ENCODE data around the gene UMODL1. TPM values are rescaled to one million over a fixed set of nuclear protein-coding genes. Genes with fewer than 3 reads are reported as not detected.
A peak's percentile ranks its signal among the peaks of the same experiment; 100 is the strongest.

The UMODL1 gene
- total and polyA plus RNA-seq, 2 of the 13 experiments (the other 11 are each of a cell fraction or from before 2014, with no cell fraction given): not detected

DNA sequence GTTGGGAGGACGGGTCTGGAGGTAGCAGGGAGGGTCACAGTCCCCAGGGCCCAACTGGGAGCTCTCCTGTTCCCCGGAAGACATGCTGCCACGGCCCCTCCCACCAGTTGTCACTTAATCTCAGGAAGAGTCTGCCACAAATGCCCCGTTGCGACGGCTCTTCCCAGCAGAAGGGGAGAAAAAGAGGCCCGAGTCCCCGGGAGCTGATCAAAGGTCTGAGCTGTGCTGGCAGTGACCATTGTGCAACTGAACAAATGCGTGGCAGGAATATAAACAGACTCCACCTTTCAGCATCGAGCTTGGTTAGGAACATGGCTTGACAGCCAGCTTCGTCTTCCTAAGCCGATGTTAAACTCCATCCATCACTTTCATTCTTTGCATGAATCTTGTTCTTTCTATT lies 33.2 kb upstream of the UMODL1 start (continued):
- TF ChIP-seq, protein P1, sequence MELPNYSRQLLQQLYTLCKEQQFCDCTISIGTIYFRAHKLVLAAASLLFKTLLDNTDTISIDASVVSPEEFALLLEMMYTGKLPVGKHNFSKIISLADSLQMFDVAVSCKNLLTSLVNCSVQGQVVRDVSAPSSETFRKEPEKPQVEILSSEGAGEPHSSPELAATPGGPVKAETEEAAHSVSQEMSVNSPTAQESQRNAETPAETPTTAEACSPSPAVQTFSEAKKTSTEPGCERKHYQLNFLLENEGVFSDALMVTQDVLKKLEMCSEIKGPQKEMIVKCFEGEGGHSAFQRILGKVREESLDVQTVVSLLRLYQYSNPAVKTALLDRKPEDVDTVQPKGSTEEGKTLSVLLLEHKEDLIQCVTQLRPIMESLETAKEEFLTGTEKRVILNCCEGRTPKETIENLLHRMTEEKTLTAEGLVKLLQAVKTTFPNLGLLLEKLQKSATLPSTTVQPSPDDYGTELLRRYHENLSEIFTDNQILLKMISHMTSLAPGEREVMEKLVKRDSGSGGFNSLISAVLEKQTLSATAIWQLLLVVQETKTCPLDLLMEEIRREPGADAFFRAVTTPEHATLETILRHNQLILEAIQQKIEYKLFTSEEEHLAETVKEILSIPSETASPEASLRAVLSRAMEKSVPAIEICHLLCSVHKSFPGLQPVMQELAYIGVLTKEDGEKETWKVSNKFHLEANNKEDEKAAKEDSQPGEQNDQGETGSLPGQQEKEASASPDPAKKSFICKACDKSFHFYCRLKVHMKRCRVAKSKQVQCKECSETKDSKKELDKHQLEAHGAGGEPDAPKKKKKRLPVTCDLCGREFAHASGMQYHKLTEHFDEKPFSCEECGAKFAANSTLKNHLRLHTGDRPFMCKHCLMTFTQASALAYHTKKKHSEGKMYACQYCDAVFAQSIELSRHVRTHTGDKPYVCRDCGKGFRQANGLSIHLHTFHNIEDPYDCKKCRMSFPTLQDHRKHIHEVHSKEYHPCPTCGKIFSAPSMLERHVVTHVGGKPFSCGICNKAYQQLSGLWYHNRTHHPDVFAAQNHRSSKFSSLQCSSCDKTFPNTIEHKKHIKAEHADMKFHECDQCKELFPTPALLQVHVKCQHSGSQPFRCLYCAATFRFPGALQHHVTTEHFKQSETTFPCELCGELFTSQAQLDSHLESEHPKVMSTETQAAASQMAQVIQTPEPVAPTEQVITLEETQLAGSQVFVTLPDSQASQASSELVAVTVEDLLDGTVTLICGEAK (IDR thresholded peaks at IDR 0.05): no peak
- TF ChIP-seq, protein P1 (CRISPR knock-in tag; IDR thresholded peaks at IDR 0.05): no peak
- TF ChIP-seq NFATC3 (CRISPR knock-in tag; IDR thresholded peaks at IDR 0.05) (no peak), REXO4 (CRISPR knock-in tag; IDR thresholded peaks at IDR 0.05; ENCODE audit: borderline replicate concordance) (no peak), RXRB (CRISPR knock-in tag; IDR thresholded peaks at IDR 0.05; ENCODE audit: borderline replicate concordance) (peak; percentile 31; the same call in 1 of the 2 replicates), GFI1 (CRISPR knock-in tag; IDR thresholded peaks at IDR 0.05; ENCODE audit: borderline replicate concordance) (no peak), ZNF839 (CRISPR knock-in tag; IDR thresholded peaks at IDR 0.05; ENCODE audit: borderline replicate concordance) (no peak), ZNF317 (CRISPR knock-in tag; IDR thresholded peaks at IDR 0.05) (no peak), ZMYM4 (CRISPR knock-in tag; IDR thresholded peaks at IDR 0.05) (peak; percentile 36; the same call in 1 of the 2 replicates), SNAPC2 (CRISPR knock-in tag; IDR thresholded peaks at IDR 0.05) (no peak), ATAD3A (CRISPR knock-in tag; IDR thresholded peaks at IDR 0.05) (no peak), ZNF570 (CRISPR knock-in tag; IDR thresholded peaks at IDR 0.05; ENCODE audit: borderline replicate concordance) (no peak), ZFP37 (CRISPR knock-in tag; IDR thresholded peaks at IDR 0.05; ENCODE audit: borderline replicate concordance) (no peak), ZSCAN22 (CRISPR knock-in tag; IDR thresholded peaks at IDR 0.05) (no peak), IRX3 (CRISPR knock-in tag; IDR thresholded peaks at IDR 0.05; ENCODE audit: borderline replicate concordance, low read depth) (no peak), ZKSCAN8 (CRISPR knock-in tag; IDR thresholded peaks at IDR 0.05; ENCODE audit: borderline replicate concordance) (no peak), FIP1L1 (IDR thresholded peaks at IDR 0.05; ENCODE audit: borderline replicate concordance, insufficient read depth, low read depth, low read length) (no peak)
- TF ChIP-seq, protein P2, sequence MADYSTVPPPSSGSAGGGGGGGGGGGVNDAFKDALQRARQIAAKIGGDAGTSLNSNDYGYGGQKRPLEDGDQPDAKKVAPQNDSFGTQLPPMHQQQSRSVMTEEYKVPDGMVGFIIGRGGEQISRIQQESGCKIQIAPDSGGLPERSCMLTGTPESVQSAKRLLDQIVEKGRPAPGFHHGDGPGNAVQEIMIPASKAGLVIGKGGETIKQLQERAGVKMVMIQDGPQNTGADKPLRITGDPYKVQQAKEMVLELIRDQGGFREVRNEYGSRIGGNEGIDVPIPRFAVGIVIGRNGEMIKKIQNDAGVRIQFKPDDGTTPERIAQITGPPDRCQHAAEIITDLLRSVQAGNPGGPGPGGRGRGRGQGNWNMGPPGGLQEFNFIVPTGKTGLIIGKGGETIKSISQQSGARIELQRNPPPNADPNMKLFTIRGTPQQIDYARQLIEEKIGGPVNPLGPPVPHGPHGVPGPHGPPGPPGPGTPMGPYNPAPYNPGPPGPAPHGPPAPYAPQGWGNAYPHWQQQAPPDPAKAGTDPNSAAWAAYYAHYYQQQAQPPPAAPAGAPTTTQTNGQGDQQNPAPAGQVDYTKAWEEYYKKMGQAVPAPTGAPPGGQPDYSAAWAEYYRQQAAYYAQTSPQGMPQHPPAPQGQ (CRISPR knock-in tag; IDR thresholded peaks at IDR 0.05; ENCODE audit: borderline replicate concordance): no peak
